GM12878 (cell line): Measurements from ENCODE around the gene FKBP9. TPM values are rescaled to one million over a fixed set of nuclear protein-coding genes. Genes with fewer than 3 reads are reported as not detected.

Experiments
- ATAC-seq: fragments of 200-7000 bp; cut with Tn5 transposase; 3 replicates; pipeline ENCODE4 v1.9.1; 2020; ENCODE audit warnings: mild to moderate bottlenecking, moderate library complexity
- BruUV-seq: library from RNA; stranded (reverse); fragments of 400-500 nt; replicated peaks from 2 replicates; lab custom pipeline; 2021; lab: Mats Ljungman, UMichigan
- CTCF ChIA-PET: fragments of 300-600 bp; sonication (Branson Sonifier 250); formaldehyde crosslinking; extraction: SDS; loops from one replicate; lab custom pipeline; 2021; ENCODE audit warnings: inconsistent platforms; lab: Yijun Ruan, JAX
- POLR2A ChIA-PET: fragments of 350-600 bp; formaldehyde crosslinking; extraction: SDS; loops from one replicate; lab custom pipeline; 2021; ENCODE audit warnings: inconsistent platforms; lab: Charles Lee
- RAD21 ChIA-PET: fragments of 300-600 bp; sonication (Branson Sonifier 250); formaldehyde crosslinking; loops from one replicate; lab custom pipeline; 2023; ENCODE audit warnings: antibody characterized with exemption; ENCODE audit not compliant: unreplicated experiment; lab: Charles Lee
- SMC1A ChIA-PET: fragments of 300-600 bp; sonication (Branson Sonifier 250); formaldehyde crosslinking; loops from one replicate; lab custom pipeline; 2023; ENCODE audit not compliant: unreplicated experiment, uncharacterized antibody; lab: Charles Lee
- DNase-seq: peaks from one replicate; pipeline ENCODE4 v3.0.0-alpha.2; 2011; ENCODE audit warnings: low read depth, low spot score
- FAIRE-seq: peaks from 3 replicates; lab custom pipeline; 2011; peaks lifted over from hg19 to GRCh38; lab: Jason Lieb, UNC
- H2AFZ ChIP-seq: 2 replicates; pipeline ENCODE4 v1.6.0; 2011; ENCODE audit warnings: low read depth, low read length, control low read depth; ENCODE audit not compliant: control insufficient read depth
- H3K27ac ChIP-seq: 2 replicates; pipeline ENCODE4 v1.5.1; 2011; ENCODE audit warnings: control low read depth; ENCODE audit not compliant: control insufficient read depth, insufficient read depth
- H3K27me3 ChIP-seq, 2 experiments: replicated peaks in 1 of 2; 2 replicates each; pipeline versions ENCODE4 v1.6.0 to v1.6.1; 2011; ENCODE audit warnings: low read length in 1 of 2; ENCODE audit not compliant: control insufficient read depth in 2 of 2, insufficient read depth in 2 of 2
- H3K36me3 ChIP-seq, 2 experiments: 2 replicates each; pipeline ENCODE4 v1.5.1; 2011; ENCODE audit warnings: low read length in 1 of 2; ENCODE audit not compliant: control insufficient read depth in 2 of 2, insufficient read depth in 2 of 2
- H3K4me1 ChIP-seq: 2 replicates; pipeline ENCODE4 v1.6.1; 2011; ENCODE audit warnings: mild to moderate bottlenecking, low read length, moderate library complexity, mixed read lengths; ENCODE audit not compliant: control insufficient read depth, insufficient read depth
- H3K4me2 ChIP-seq: 2 replicates; pipeline ENCODE4 v1.6.0; 2011; ENCODE audit warnings: control low read depth; ENCODE audit not compliant: control insufficient read depth, insufficient read depth
- H3K4me3 ChIP-seq: fragments of 200-600 bp; sonication (generic); 2 replicates; pipeline ENCODE4 v1.5.1; 2016
- H3K79me2 ChIP-seq: 2 replicates; pipeline ENCODE4 v1.6.0; 2011; ENCODE audit warnings: low read length; ENCODE audit not compliant: control insufficient read depth, insufficient read depth
- H3K9ac ChIP-seq: 2 replicates; pipeline ENCODE4 v1.8.0; 2011; ENCODE audit warnings: low read length, control low read depth, mixed read lengths; ENCODE audit not compliant: control insufficient read depth, insufficient read depth
- H3K9me3 ChIP-seq: replicated peaks from 3 replicates; pipeline ENCODE4 v1.5.1; 2011; ENCODE audit warnings: mild to moderate bottlenecking, low read length; ENCODE audit not compliant: control insufficient read depth, insufficient read depth
- H4K20me1 ChIP-seq: 2 replicates; pipeline ENCODE4 v1.6.0; 2011; ENCODE audit not compliant: control insufficient read depth, insufficient read depth
- CBFB ChIP-seq: IDR thresholded peaks from 2 replicates; pipeline ENCODE4 v1.6.1; 2016; ENCODE audit warnings: antibody characterized with exemption, low read depth
- CHD2 ChIP-seq: IDR thresholded peaks from 2 replicates; pipeline ENCODE4 v1.6.1; 2011; ENCODE audit warnings: low read depth, low read length, improper control_type of control experiment, borderline replicate concordance
- E2F8 ChIP-seq: fragments of 450-650 bp; IDR thresholded peaks from 2 replicates; pipeline ENCODE4 v1.6.1; 2018; ENCODE audit warnings: mild to moderate bottlenecking, low read depth, moderate library complexity; ENCODE audit not compliant: partially characterized antibody
- EP300 ChIP-seq, 2 experiments: fragments of 150-350 bp in 1 of 2; IDR thresholded peaks; 2 replicates each; pipeline ENCODE4 v1.6.1; 2011 to 2012; ENCODE audit warnings: low read depth in 2 of 2, low read length in 2 of 2, borderline replicate concordance in 1 of 2, improper control_type of control experiment in 1 of 2, inconsistent platforms in 1 of 2; ENCODE audit not compliant: control insufficient read depth in 1 of 2
- ETV6 ChIP-seq, 2 experiments: fragments of 450-650 bp in 1 of 2; IDR thresholded peaks in 1 of 2; conservative IDR thresholded peaks in 1 of 2; 2 replicates each; pipeline ENCODE4 v1.6.1; 2014; ENCODE audit warnings: antibody characterized with exemption in 1 of 2, borderline replicate concordance in 1 of 2, low read depth in 1 of 2, mild to moderate bottlenecking in 1 of 2, moderate library complexity in 1 of 2
- FOXK2 ChIP-seq: fragments of 450-650 bp; IDR thresholded peaks from 2 replicates; pipeline ENCODE4 v1.6.1; 2017; ENCODE audit warnings: mild to moderate bottlenecking, moderate library complexity
- IKZF1 ChIP-seq: fragments of 450-650 bp; conservative IDR thresholded peaks from 2 replicates; pipeline ENCODE4 v1.6.1; 2017; ENCODE audit warnings: antibody characterized with exemption, mild to moderate bottlenecking
- MXI1 ChIP-seq: fragments of 150-350 bp; IDR thresholded peaks from 2 replicates; pipeline ENCODE4 v1.6.1; 2011; ENCODE audit warnings: low read depth, mild to moderate bottlenecking, inconsistent platforms, low read length, improper control_type of control experiment
- NR2C2 ChIP-seq: IDR thresholded peaks from 2 replicates; pipeline ENCODE4 v1.6.1; 2011; ENCODE audit warnings: borderline replicate concordance, low read depth; ENCODE audit not compliant: control insufficient read depth, insufficient read length
- NRF1 ChIP-seq: conservative IDR thresholded peaks from 2 replicates; pipeline ENCODE4 v1.6.1; 2011; ENCODE audit warnings: mild to moderate bottlenecking, low read depth, low read length, improper control_type of control experiment
- PAX8 ChIP-seq: fragments of 450-650 bp; IDR thresholded peaks from 2 replicates; pipeline ENCODE4 v1.6.1; 2017; ENCODE audit warnings: mild to moderate bottlenecking, moderate library complexity
- POLR2AphosphoS5 ChIP-seq: IDR thresholded peaks from 2 replicates; pipeline ENCODE4 v1.6.1; 2011; ENCODE audit warnings: mild to moderate bottlenecking, low read length, inconsistent platforms
- PRDM15 ChIP-seq: fragments of 450-650 bp; formaldehyde crosslinking; IDR thresholded peaks from 2 replicates; pipeline ENCODE4 v1.4.0; 2020; ENCODE audit warnings: mild to moderate bottlenecking, moderate library complexity
- RB1 ChIP-seq: fragments of 450-650 bp; formaldehyde crosslinking; IDR thresholded peaks from 2 replicates; pipeline ENCODE4 v1.6.1; 2017; ENCODE audit warnings: mild to moderate bottlenecking, borderline replicate concordance
- SIN3A ChIP-seq: IDR thresholded peaks from 2 replicates; pipeline ENCODE4 v1.6.1; 2012; ENCODE audit warnings: low read depth, low read length, improper control_type of control experiment
- SMAD5 ChIP-seq: IDR thresholded peaks from 2 replicates; pipeline ENCODE4 v1.6.1; 2016; ENCODE audit warnings: antibody characterized with exemption, low read depth
- TAF1 ChIP-seq: IDR thresholded peaks from 2 replicates; pipeline ENCODE4 v1.6.1; 2011; ENCODE audit warnings: mild to moderate bottlenecking, low read depth, low read length, borderline replicate concordance
- ZNF384 ChIP-seq: IDR thresholded peaks from 2 replicates; pipeline ENCODE4 v1.6.1; 2012; ENCODE audit warnings: low read depth, mild to moderate bottlenecking, low read length, improper control_type of control experiment, borderline replicate concordance
- WGBS: methylation state at CpG from one replicate; pipeline ENCODE4 v1.1.6; 2016; ENCODE audit warnings: low lambda C conversion rate; ENCODE audit not compliant: insufficient replicate concordance, insufficient coverage; ENCODE audit errors: missing lambda C conversion rate; 5-methylcytosine and 5-hydroxymethylcytosine counted together
- in situ Hi-C: fragments of 300-500 bp; cut with MboI; formaldehyde crosslinking; loops from 9 replicates; pipeline ENCODE4 v1.14.3; 2018; ENCODE audit warnings: mixed read lengths
- intact Hi-C: fragments of 100-400 bp; cut with micrococcal nuclease; formaldehyde crosslinking; loops from one replicate; pipeline ENCODE4 v1.14.2; 2022; ENCODE audit not compliant: unreplicated experiment
- polyA plus RNA-seq, 11 experiments: library from polyadenylated mRNA; depleted of rRNA in 4 of 11; unstranded in 6 of 11; stranded (reverse) in 5 of 11; fragments of >200 nt; fragmentation: Nextera tagmentation in 4 of 11; fragmentation: Illumina TruSeq in 1 of 11; extraction: Ambion mirVana in 4 of 11; extraction: Trizol in 1 of 11; gene quantifications; 1 replicate in 1 of 11; 2 replicates in 10 of 11; pipeline versions ENCODE4 v1.2.1 to v1.2.3, GENCODE V29; 2011 to 2016; ENCODE audit warnings: inconsistent platforms in 2 of 11, missing spikeins in 2 of 11, low read depth in 1 of 11
- total RNA-seq, 4 experiments: library from RNA; depleted of rRNA in 3 of 4; stranded (reverse); fragments of >200 nt in 3 of 4; fragmentation: Illumina TruSeq in 1 of 4; extraction: Trizol in 1 of 4; gene quantifications; 2 replicates each; pipeline versions ENCODE4 v1.2.1 to v1.2.3, GENCODE V29; 2013 to 2021

FKBP9 gene
- total and polyA plus RNA-seq, 10 of the 15 experiments (the other 5 are each of a cell fraction or from before 2014, with no cell fraction given): 0.04 to 6.6 (median 2.6) TPM

GRCh38 chr7:33012364-33012763 lies 55.1 kb downstream of the FKBP9 start (continued):
- TF ChIP-seq PRDM15 (CRISPR knock-in tag): no peak
- no peak for TF ChIP-seq TAF1
- no peak for TF ChIP-seq NR2C2

GRCh38 chr7:33024189-33024757 lies 67.0 kb downstream of the FKBP9 start:
- SMC1A ChIA-PET: no interaction called here
- BruUV-seq: no TSS peak
- no peak for TF ChIP-seq ZNF384
- TF ChIP-seq FOXK2: no peak
- no peak for TF ChIP-seq PAX8
- no peak for TF ChIP-seq CHD2
- no peak for TF ChIP-seq NRF1
- TF ChIP-seq E2F8: no peak
- TF ChIP-seq SMAD5: no peak
- no peak for TF ChIP-seq EP300 (IDR thresholded peaks at IDR 0.05; ENCODE audit: borderline replicate concordance in 1 of 2, control insufficient read depth in 1 of 2, low read depth in 2 of 2, low read length in 2 of 2)
- no peak for TF ChIP-seq SIN3A
- TF ChIP-seq RB1: no peak
- TF ChIP-seq ETV6 (conservative IDR thresholded peaks at IDR 0.05 in 1 of 2, IDR thresholded peaks at IDR 0.05 in 1 of 2; ENCODE audit: borderline replicate concordance in 1 of 2, low read depth in 1 of 2): no peak
- TF ChIP-seq POLR2AphosphoS5: no peak
- no peak for TF ChIP-seq CBFB
- no peak for TF ChIP-seq IKZF1
- TF ChIP-seq MXI1: no peak

More at GRCh38 chr7:33024189-33024757, 67.0 kb downstream of the FKBP9 start:
- Histone ChIP-seq H3K4me3 (no peak overlapping the region), H3K9ac (no peak overlapping the region), H3K27me3 (no peaks in the 10 kb centered on the region), H3K79me2 (peaks cover 3% of the 10 kb centered on the region), H3K9me3 (no peaks in the 10 kb centered on the region; the same call in 2 of the 3 replicates), H3K4me2 (no peak overlapping the region), H3K4me1 (no peaks in the 10 kb centered on the region), H2AFZ (no peak overlapping the region), H4K20me1 (no peaks in the 10 kb centered on the region), H3K36me3 (peaks cover 0 to 38% of the 10 kb centered on the region in 2 experiments; a peak in 2 of 4 replicates), H3K27ac (no peak overlapping the region)
- no peak for ATAC-seq
- RAD21 ChIA-PET: no interaction called here
- POLR2A ChIA-PET: no interaction called here
- DNase-seq: no peak
- CTCF ChIA-PET: interaction anchor here (1.3 kb wide), 1 partner anchor 12 kb away, joined by 3 read pairs; no protein-coding TSS in a partner anchor
- 97% methylated on average over 4 of the region's 4 CpGs for WGBS
- in situ Hi-C loops: no loop called here
- intact Hi-C loops: no loop called here
- FAIRE-seq: no peak
